Thymus (tissue), 11 donors: Measurements from ENCODE around the gene OR6P1. TPM values are rescaled to one million over a fixed set of nuclear protein-coding genes. Genes with fewer than 3 reads are reported as not detected.

Experiments used
- DNase-seq, 9 donors: peaks; one replicate each; pipeline ENCODE4 v3.0.0-alpha.2; 2013; ENCODE audit warnings: low spot score in 9 of 9, low read depth in 6 of 9, missing footprints in 1 of 9
- H3K27ac ChIP-seq, 2 donors: one replicate each; pipeline ENCODE4 v1.5.1; 2013; ENCODE audit warnings: control low read depth in 1 of 2, low read depth in 1 of 2, low read length in 1 of 2, mild to moderate bottlenecking in 1 of 2, moderate library complexity in 1 of 2
- H3K27me3 ChIP-seq, 2 donors: one replicate each; pipeline ENCODE4 v1.5.1; 2013; ENCODE audit warnings: low read length in 1 of 2; ENCODE audit not compliant: control insufficient read depth in 2 of 2, insufficient read depth in 1 of 2
- H3K36me3 ChIP-seq, 2 donors: one replicate each; pipeline ENCODE4 v1.5.1; 2013; ENCODE audit warnings: low read length in 1 of 2, mild to moderate bottlenecking in 1 of 2, moderate library complexity in 1 of 2; ENCODE audit not compliant: control insufficient read depth in 2 of 2, insufficient read depth in 2 of 2
- H3K4me1 ChIP-seq, 2 donors: one replicate each; pipeline ENCODE4 v1.5.1; 2013; ENCODE audit warnings: low read length in 2 of 2; ENCODE audit not compliant: control insufficient read depth in 2 of 2, insufficient read depth in 2 of 2
- H3K4me3 ChIP-seq, 2 donors: one replicate each; pipeline ENCODE4 v1.5.1; 2013; ENCODE audit warnings: low read length in 2 of 2, control low read depth in 1 of 2, mild to moderate bottlenecking in 1 of 2
- H3K9me3 ChIP-seq, 2 donors: one replicate each; pipeline ENCODE4 v1.5.1; 2013; ENCODE audit warnings: low read length in 1 of 2, mild to moderate bottlenecking in 1 of 2; ENCODE audit not compliant: control insufficient read depth in 2 of 2, insufficient read depth in 1 of 2
- WGBS: extraction: QIAGEN DNeasy Blood & Tissue Kit; methylation state at CpG from one replicate; pipeline ENCODE4 v1.1.7; 2013; 5-methylcytosine and 5-hydroxymethylcytosine counted together
- polyA plus RNA-seq: library from polyadenylated mRNA; stranded (reverse); fragments of 200-250 nt; gene quantifications from one replicate; pipeline ENCODE4 v1.2.3, GENCODE V29; 2013
- total RNA-seq: library from RNA; stranded (reverse); fragments of 120-200 nt; gene quantifications from one replicate; pipeline ENCODE4 v1.2.4, GENCODE V29; 2013
- donor health status: healthy.

Gene OR6P1
- total and polyA plus RNA-seq, 2 donors, result not detected

DNA sequence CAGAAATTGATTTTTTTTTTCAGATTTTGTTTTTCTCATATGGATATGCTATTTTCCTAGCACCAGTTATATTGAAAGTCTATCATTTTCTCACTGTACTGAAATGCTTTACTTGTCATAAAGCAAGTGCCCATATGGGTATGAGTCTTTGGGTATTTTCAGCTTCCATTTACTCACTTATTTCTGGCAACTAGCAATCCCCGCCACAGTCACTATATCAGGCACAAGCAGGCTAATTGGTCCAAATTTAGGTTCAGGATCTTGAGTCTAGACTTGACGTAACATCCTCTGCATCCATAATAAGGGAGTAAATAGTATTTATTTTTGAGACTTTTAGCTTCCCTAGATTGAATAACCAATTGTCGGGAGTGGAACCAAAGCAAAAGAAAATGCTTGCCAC, 7.2 kb upstream of the OR6P1 start:
- Histone ChIP-seq H3K9me3 (no peaks in the 10 kb centered on the region), H3K27me3 (no peaks in the 10 kb centered on the region), H3K36me3 (no peaks in the 10 kb centered on the region), H3K27ac (no peak overlapping the region), H3K4me3 (no peak overlapping the region), H3K4me1 (no peaks in the 10 kb centered on the region)
- WGBS, result 98% methylated on average over 3 of the region's 3 CpGs
- DNase-seq, result no peak

DNA sequence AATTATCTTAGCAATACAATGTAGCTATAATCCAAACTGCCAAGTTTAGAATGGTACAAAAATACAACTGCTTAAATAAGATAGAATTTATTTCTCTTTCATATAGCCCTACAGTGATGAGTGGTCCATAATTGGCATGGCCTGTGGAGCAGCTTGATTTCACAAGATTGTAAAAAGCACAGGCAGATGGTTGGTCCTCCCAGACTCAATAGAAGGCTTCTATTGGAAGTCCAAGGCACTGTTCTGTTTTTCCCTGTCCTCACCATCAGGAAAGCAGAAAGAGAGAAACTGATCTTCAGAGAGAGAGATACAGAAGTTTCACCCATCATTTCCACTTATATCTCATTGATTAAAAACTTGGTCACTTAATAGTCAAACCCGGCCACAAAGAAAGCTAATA, 1.8 kb upstream of the OR6P1 start:
- H3K27me3 ChIP-seq, result no peaks in the 10 kb centered on the region
- H3K36me3 ChIP-seq, result no peaks in the 10 kb centered on the region
- no peak overlapping the region for H3K4me3 ChIP-seq
- H3K4me1 ChIP-seq, result no peaks in the 10 kb centered on the region
- no peaks in the 10 kb centered on the region for H3K9me3 ChIP-seq
- WGBS, result 99% methylated on average over 1 of the region's 1 CpG
- DNase-seq, result no peak
- no peak overlapping the region for H3K27ac ChIP-seq

DNA sequence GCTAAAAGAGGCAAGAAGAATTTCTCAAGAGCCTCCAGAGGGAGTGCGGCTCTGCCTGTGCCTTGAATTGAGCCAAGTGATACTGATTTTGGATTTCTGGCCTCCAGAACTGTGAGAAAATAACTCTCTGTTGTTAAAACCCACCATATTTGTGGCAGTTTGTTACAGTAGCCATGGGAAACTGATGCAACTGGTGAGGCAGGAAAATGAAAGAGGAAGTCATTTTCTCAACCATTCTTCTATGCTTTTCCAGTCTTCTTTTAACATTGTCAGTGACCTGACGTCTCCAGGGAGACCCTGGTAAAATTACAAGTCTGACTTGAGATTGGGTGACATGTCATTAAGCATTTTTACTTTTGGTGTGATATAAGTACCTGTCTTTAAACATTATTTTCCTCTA, 5.8 kb downstream of the OR6P1 start:
- no peaks in the 10 kb centered on the region for H3K9me3 ChIP-seq
- H3K4me3 ChIP-seq, result no peak overlapping the region
- H3K27ac ChIP-seq, result no peak overlapping the region
- no peaks in the 10 kb centered on the region for H3K36me3 ChIP-seq
- no peaks in the 10 kb centered on the region for H3K4me1 ChIP-seq
- H3K27me3 ChIP-seq, result no peaks in the 10 kb centered on the region
- 64% methylated on average over 2 of the region's 2 CpGs for WGBS
- DNase-seq, result no peak

DNA sequence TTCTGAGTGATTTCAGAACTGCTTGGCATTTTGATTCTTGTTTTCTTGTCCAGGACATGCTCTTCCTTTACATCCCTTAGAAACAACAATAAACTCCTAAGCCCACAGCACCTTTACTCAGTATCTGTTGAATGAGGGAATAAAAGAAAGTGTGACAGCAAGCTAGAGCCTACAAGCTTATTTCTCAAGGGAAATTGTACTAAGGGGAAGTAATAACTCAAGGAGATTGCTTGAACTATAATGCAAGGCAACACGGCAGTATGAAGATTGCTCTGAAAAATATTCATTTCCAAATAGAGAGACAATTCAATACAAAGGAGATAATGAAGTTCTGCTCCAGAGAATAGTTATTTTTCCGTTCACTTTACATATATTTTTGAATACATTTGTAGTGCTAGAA, 6.5 kb downstream of the OR6P1 start:
- H3K36me3 ChIP-seq, result no peaks in the 10 kb centered on the region
- 94% methylated on average over 2 of the region's 2 CpGs for WGBS
- H3K27ac ChIP-seq, result no peak overlapping the region
- no peaks in the 10 kb centered on the region for H3K9me3 ChIP-seq
- H3K4me1 ChIP-seq, result no peaks in the 10 kb centered on the region
- H3K4me3 ChIP-seq, result no peak overlapping the region
- no peaks in the 10 kb centered on the region for H3K27me3 ChIP-seq
- no peak for DNase-seq

DNA sequence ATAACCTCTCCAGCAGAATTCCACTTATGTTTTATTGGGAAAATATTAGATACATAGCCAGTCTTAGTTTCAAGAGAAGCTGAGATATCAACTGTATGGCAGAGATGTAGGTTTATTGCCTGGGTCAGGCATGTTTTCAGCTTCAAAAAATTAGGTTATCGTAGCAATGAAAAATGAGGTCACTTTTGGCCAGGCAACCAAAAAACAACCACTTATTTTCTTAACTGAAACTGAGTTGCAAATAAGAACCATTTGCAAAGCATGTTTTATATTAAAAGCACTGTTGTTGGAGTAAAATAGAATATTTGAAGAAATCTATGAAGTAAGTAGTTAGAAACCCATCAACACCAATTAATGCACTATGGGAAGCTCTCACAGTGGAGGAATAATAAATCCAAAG, 10.7 kb downstream of the OR6P1 start:
- 95% methylated on average over 1 of the region's 1 CpG for WGBS
- no peak for DNase-seq
- H3K9me3 ChIP-seq, result no peaks in the 10 kb centered on the region
- H3K4me3 ChIP-seq, result no peak overlapping the region
- H3K4me1 ChIP-seq, result no peaks in the 10 kb centered on the region
- H3K27ac ChIP-seq, result no peak overlapping the region
- H3K27me3 ChIP-seq, result no peaks in the 10 kb centered on the region
- no peaks in the 10 kb centered on the region for H3K36me3 ChIP-seq

DNA sequence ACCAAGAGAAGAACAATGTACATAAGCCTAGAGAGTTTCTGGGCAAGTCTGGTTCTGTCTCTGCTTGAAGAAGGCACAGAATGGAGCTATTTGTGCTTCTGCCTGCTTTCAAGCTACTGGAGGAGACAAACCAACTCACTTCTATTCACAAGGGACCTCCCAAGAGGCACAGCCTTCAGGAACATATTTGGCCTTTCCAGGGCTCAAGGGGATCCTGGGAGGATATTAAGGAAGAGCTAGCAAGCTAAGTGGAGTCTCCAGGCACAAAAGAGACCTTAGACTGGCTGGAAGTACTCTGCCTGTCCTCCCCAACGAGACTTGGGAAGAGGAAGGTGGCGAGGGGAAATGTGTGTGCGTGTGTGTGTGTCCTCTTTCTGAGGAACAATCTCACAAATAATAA, 16.0 kb downstream of the OR6P1 start, which contains the start of gene OR6Y1:
Gene OR6Y1 (minus strand): TSS at position 54 of the 400 bp plus-strand sequence. CDS start 6,300 bp downstream, outside the sequence.
- Histone ChIP-seq H3K27ac (no peak within 1 kb of the TSS), H3K27me3 (no peaks in the 10 kb centered on the region), H3K36me3 (no peaks in the 10 kb centered on the region), H3K4me1 (no peaks in the 10 kb centered on the region), H3K9me3 (no peaks in the 10 kb centered on the region), H3K4me3 (no peak within 1 kb of the TSS)
- DNase-seq, result no peak
- 85% methylated on average over 3 of the region's 3 CpGs for WGBS

DNA sequence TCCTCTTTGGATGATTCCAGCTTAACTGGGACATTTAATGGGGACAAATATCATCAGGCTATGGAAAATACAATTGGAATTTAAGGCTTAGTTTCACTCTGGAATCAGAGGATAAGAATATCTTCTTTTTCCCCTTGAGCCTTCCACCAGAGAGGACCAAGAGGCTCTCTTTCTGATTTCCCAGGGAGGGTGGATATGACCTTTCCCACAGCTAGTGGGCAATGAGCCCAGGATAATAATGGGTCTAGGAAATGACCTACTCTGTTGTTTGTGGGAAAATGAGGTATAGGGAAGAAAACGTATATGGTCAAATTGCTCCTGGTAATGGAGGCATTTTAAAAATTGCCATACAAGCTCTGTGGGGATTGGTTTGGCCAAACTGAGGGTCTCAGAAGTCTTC, 18.1 kb downstream of the OR6P1 start:
- no peak for DNase-seq
- H3K9me3 ChIP-seq, result no peaks in the 10 kb centered on the region
- H3K4me3 ChIP-seq, result no peak overlapping the region
- no peak overlapping the region for H3K27ac ChIP-seq
- no peaks in the 10 kb centered on the region for H3K27me3 ChIP-seq
- 97% methylated on average over 1 of the region's 1 CpG for WGBS
- no peaks in the 10 kb centered on the region for H3K4me1 ChIP-seq
- no peaks in the 10 kb centered on the region for H3K36me3 ChIP-seq

DNA sequence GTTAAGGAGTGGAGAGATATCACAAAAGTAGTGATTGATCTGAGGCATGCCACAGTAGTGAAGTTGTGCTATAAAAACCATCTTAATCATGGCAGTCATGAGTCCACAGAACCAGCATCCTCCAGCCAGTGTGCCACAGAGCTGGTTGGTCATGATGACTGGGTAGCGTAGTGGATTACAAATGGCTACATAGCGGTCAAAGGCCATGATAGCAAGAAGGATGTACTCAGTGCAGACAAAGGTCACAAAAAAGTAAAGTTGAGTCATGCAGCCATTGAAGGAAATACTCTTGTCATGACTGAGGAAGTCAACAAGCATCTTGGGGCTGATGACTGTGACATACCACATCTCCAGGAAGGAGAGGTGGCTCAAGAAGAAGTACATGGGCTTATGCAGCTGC, 22.8 kb downstream of the OR6P1 start:
- H3K36me3 ChIP-seq, result no peaks in the 10 kb centered on the region
- no peaks in the 10 kb centered on the region for H3K9me3 ChIP-seq
- H3K27me3 ChIP-seq, result no peaks in the 10 kb centered on the region
- DNase-seq, result no peak
- WGBS, result 97% methylated on average over 2 of the region's 2 CpGs
- no peak overlapping the region for H3K27ac ChIP-seq
- no peak overlapping the region for H3K4me3 ChIP-seq
- H3K4me1 ChIP-seq, result no peaks in the 10 kb centered on the region

DNA sequence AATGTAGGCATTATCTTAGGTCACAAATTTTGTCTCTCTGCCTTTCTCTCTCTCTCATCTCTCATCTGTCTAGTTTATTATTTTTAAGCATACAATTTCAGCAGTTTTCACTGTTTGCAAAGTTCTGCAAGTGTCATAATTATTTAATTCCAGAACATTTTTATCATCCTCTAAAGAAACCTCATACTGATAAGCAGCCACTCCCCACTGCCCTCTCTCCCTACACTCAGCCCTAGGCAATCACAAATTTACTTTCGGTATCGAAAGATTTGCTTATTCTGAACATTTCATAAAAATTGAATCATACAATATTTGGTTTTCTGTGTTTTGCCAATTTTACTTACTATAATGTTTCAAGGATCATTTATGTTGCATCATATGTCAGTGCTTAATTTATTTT, 32.8 kb downstream of the OR6P1 start:
- Histone ChIP-seq H3K27me3 (no peaks in the 10 kb centered on the region), H3K9me3 (no peaks in the 10 kb centered on the region), H3K4me1 (no peaks in the 10 kb centered on the region), H3K36me3 (no peaks in the 10 kb centered on the region), H3K4me3 (no peak overlapping the region), H3K27ac (no peak overlapping the region)
- 98% methylated on average over 2 of the region's 2 CpGs for whole genome bisulfite sequencing
- DNase-seq, result no peak

DNA sequence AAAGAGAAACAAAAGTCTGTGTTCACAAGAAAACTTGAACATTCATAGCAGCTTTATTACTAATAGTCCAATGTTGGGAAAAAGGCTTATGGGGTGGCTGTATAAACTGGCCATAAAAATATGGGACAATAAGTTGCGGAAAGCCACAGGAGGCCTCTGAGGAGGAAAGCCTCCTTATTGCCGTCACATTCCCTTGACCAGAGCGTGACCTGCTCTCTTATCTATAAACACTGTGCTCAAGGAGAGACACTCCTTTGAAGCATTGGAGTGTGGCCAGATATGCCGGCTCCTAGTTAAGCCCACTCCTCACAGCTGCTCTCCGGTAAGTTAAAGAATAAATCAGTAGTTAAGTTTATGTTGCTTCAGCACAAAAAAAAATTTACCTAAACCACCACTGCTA, 35.9 kb downstream of the OR6P1 start:
- Histone ChIP-seq H3K4me3 (no peak overlapping the region), H3K27me3 (no peaks in the 10 kb centered on the region), H3K9me3 (no peaks in the 10 kb centered on the region), H3K4me1 (no peaks in the 10 kb centered on the region), H3K36me3 (no peaks in the 10 kb centered on the region), H3K27ac (no peak overlapping the region)
- WGBS, result 90% methylated on average over 5 of the region's 5 CpGs
- no peak for DNase-seq
